CD4-positive, CD25-positive, alpha-beta regulatory T cell (primary cell): Measurements from ENCODE around the gene PLAAT3. TPM values are rescaled to one million over a fixed set of nuclear protein-coding genes. Genes with fewer than 3 reads are reported as not detected.
"Not testable (repeated sequence)": the region's sequence is repeated elsewhere in the genome, so short reads cannot be mapped to it uniquely, and the experiment has no call there.

ENCODE experiments used
- ATAC-seq, 2 donors: fragments of 150-1000 bp; cut with Tn5 transposase; one replicate each; pipeline ENCODE4 v1.10.0; 2021; ENCODE audit warnings: low read depth in 2 of 2, moderate number of reproducible peaks in 2 of 2, moderate library complexity in 1 of 2
- DNase-seq, 3 donors: peaks; one replicate each; pipeline versions ENCODE4 v3.0.0 to v3.0.0-alpha.2; 2012 to 2022; ENCODE audit warnings: mixed read lengths in 1 of 3
- H3K27ac ChIP-seq: one replicate; pipeline ENCODE4 v1.7.0; 2013; ENCODE audit warnings: mild to moderate bottlenecking, low read length; ENCODE audit not compliant: insufficient read depth, poor library complexity, severe bottlenecking
- H3K27me3 ChIP-seq: one replicate; pipeline ENCODE4 v1.7.0; 2013; ENCODE audit warnings: low read length; ENCODE audit not compliant: control insufficient read depth, insufficient read depth
- H3K36me3 ChIP-seq: one replicate; pipeline ENCODE4 v1.7.0; 2013; ENCODE audit warnings: mild to moderate bottlenecking, low read length, moderate library complexity; ENCODE audit not compliant: control insufficient read depth, insufficient read depth
- H3K4me1 ChIP-seq: 2 replicates; pipeline ENCODE4 v1.7.0; 2013; ENCODE audit warnings: mild to moderate bottlenecking, low read length; ENCODE audit not compliant: insufficient read depth, control insufficient read depth, poor library complexity, severe bottlenecking
- H3K4me3 ChIP-seq: one replicate; pipeline ENCODE4 v1.7.0; 2013; ENCODE audit warnings: low read depth, mild to moderate bottlenecking, low read length, moderate library complexity
- H3K9me3 ChIP-seq, 2 experiments: 1 replicate in 1 of 2; 2 replicates in 1 of 2; pipeline ENCODE4 v1.7.0; 2013; ENCODE audit warnings: low read length in 2 of 2, mild to moderate bottlenecking in 1 of 2, moderate library complexity in 1 of 2; ENCODE audit not compliant: control insufficient read depth in 2 of 2
- H3K27ac Mint-ChIP-seq, 3 donors: one replicate each; pipeline ENCODE4 v1.8.0; 2020 to 2022; ENCODE audit warnings: mild to moderate bottlenecking in 3 of 3, mixed read lengths in 3 of 3, moderate library complexity in 2 of 3
- H3K27me3 Mint-ChIP-seq: one replicate; pipeline ENCODE4 v1.8.0; 2022; ENCODE audit warnings: mild to moderate bottlenecking, mixed read lengths
- H3K36me3 Mint-ChIP-seq: one replicate; pipeline ENCODE4 v1.8.0; 2020; ENCODE audit warnings: mixed read lengths
- H3K4me1 Mint-ChIP-seq, 4 donors: one replicate each; pipeline ENCODE4 v1.8.0; 2020 to 2022; ENCODE audit warnings: mixed read lengths in 4 of 4, mild to moderate bottlenecking in 1 of 4
- H3K4me3 Mint-ChIP-seq, 4 donors: one replicate each; pipeline ENCODE4 v1.8.0; 2020 to 2022; ENCODE audit warnings: mild to moderate bottlenecking in 4 of 4, mixed read lengths in 4 of 4, moderate library complexity in 3 of 4
- H3K9me3 Mint-ChIP-seq, 7 donors: one replicate each; pipeline ENCODE4 v1.8.0; 2020 to 2022; ENCODE audit warnings: mixed read lengths in 7 of 7, mild to moderate bottlenecking in 3 of 7, moderate library complexity in 2 of 7
- polyA plus RNA-seq, 4 donors: library from polyadenylated mRNA; unstranded; fragments of 300-500 nt; fragmentation: Illumina TruSeq; gene quantifications; one replicate each; pipeline ENCODE4 v1.2.3, GENCODE V29; 2021
- total RNA-seq: library from RNA; stranded (reverse); gene quantifications from one replicate; pipeline ENCODE4 v1.2.3, GENCODE V29; 2022

The PLAAT3 gene
- total and polyA plus RNA-seq, 5 donors from 2014 or later, result 3.1 to 19.0 (median 5.8) TPM

GRCh38 chr11:63534076-63534475, 80.2 kb downstream of the PLAAT3 start:
- no peak for ATAC-seq

GRCh38 chr11:63532799-63533475, 81.3 kb downstream of the PLAAT3 start:
- H3K36me3 ChIP-seq, result no peaks in the 10 kb centered on the region
- DNase-seq (no peak), ATAC-seq (no peak)
- no peak overlapping the region for H3K27ac ChIP-seq
- H3K4me3 Mint-ChIP-seq, result peak overlapping the region in 2 of 4 donors; percentile 50 to 99
- peak overlapping the region; percentile 16 for H3K4me3 ChIP-seq
- peaks cover 40 to 89% (median 67%) of the 10 kb centered on the region in 4 donors for H3K4me1 Mint-ChIP-seq
- H3K27me3 Mint-ChIP-seq, result no peaks in the 10 kb centered on the region
- no peaks in the 10 kb centered on the region for H3K27me3 ChIP-seq
- no peaks in the 10 kb centered on the region for H3K9me3 ChIP-seq
- H3K27ac Mint-ChIP-seq, result peak overlapping the region; percentile 72 to 98 (median 76)
- peaks cover 0 to 1% (median 0%) of the 10 kb centered on the region in 7 donors for H3K9me3 Mint-ChIP-seq
- peaks cover 79% of the 10 kb centered on the region for H3K4me1 ChIP-seq
- H3K36me3 Mint-ChIP-seq, result no peaks in the 10 kb centered on the region

More at GRCh38 chr11:63534076-63534475, 80.2 kb downstream of the PLAAT3 start:
- Histone ChIP-seq H3K27ac (peak overlapping the region; percentile 81), H3K4me3 (no peak overlapping the region), H3K36me3 (no peaks in the 10 kb centered on the region), H3K9me3 (no peaks in the 10 kb centered on the region), H3K4me1 (peaks cover 90% of the 10 kb centered on the region), H3K27me3 (no peaks in the 10 kb centered on the region)
- H3K4me1 Mint-ChIP-seq, result peaks cover 40 to 92% (median 72%) of the 10 kb centered on the region in 4 donors
- H3K27ac Mint-ChIP-seq, result peak overlapping the region; percentile 72 to 98 (median 76)
- peak overlapping the region; percentile 41 to 99 (median 68) for H3K4me3 Mint-ChIP-seq
- H3K9me3 Mint-ChIP-seq, result peaks cover 0 to 1% (median 0%) of the 10 kb centered on the region in 7 donors
- H3K27me3 Mint-ChIP-seq, result no peaks in the 10 kb centered on the region
- peaks cover 3% of the 10 kb centered on the region for H3K36me3 Mint-ChIP-seq
- DNase-seq, result no peak

- Mint-ChIP-seq H3K27me3 (no peaks in the 10 kb centered on the region), H3K27ac (peak overlapping the region; percentile 39 to 98 (median 92)), H3K9me3 (peaks cover 0 to 1% (median 0%) of the 10 kb centered on the region in 7 donors), H3K4me3 (peak overlapping the region; percentile 59 to 83 (median 72)), H3K4me1 (peaks cover 40 to 87% (median 65%) of the 10 kb centered on the region in 4 donors), H3K36me3 (no peaks in the 10 kb centered on the region)
- no peak for ATAC-seq
- no peaks in the 10 kb centered on the region for H3K36me3 ChIP-seq
- H3K4me3 ChIP-seq, result peak overlapping the region; percentile 71
- DNase-seq, result no peak
- peak overlapping the region; percentile 68 for H3K27ac ChIP-seq
- H3K9me3 ChIP-seq, result no peaks in the 10 kb centered on the region
- H3K27me3 ChIP-seq, result no peaks in the 10 kb centered on the region
- peaks cover 71% of the 10 kb centered on the region for H3K4me1 ChIP-seq
Measured at GRCh38 chr11:63532117-63532516, 82.1 kb downstream of the PLAAT3 start.

GRCh38 chr11:63531074-63531792, 83.0 kb downstream of the PLAAT3 start:
- Histone ChIP-seq H3K27ac (peak overlapping the region; percentile 68), H3K4me1 (peaks cover 62% of the 10 kb centered on the region)

GRCh38 chr11:63530021-63530420, 84.2 kb downstream of the PLAAT3 start:
- peaks cover 32 to 66% (median 52%) of the 10 kb centered on the region in 4 donors for H3K4me1 Mint-ChIP-seq
- peak overlapping the region; percentile 68 to 93 (median 83) for H3K27ac Mint-ChIP-seq
- H3K36me3 ChIP-seq, result no peaks in the 10 kb centered on the region
- peak overlapping the region in 2 of 4 donors; percentile 35 to 85 for H3K4me3 Mint-ChIP-seq
- ATAC-seq (no peak), DNase-seq (no peak)
- H3K27me3 ChIP-seq, result no peaks in the 10 kb centered on the region
- no peaks in the 10 kb centered on the region for H3K9me3 ChIP-seq
- H3K9me3 Mint-ChIP-seq, result peaks cover 0 to 1% (median 0%) of the 10 kb centered on the region in 7 donors
- H3K27ac ChIP-seq, result peak overlapping the region; percentile 23
- no peaks in the 10 kb centered on the region for H3K36me3 Mint-ChIP-seq
- no peaks in the 10 kb centered on the region for H3K27me3 Mint-ChIP-seq
- H3K4me3 ChIP-seq, result peak overlapping the region; percentile 18
- H3K4me1 ChIP-seq, result peaks cover 50% of the 10 kb centered on the region

More at GRCh38 chr11:63531074-63531792, 83.0 kb downstream of the PLAAT3 start:
- not testable (repeated sequence) for H3K27me3 ChIP-seq, H3K36me3 ChIP-seq, H3K9me3 Mint-ChIP-seq, H3K27me3 Mint-ChIP-seq, H3K9me3 ChIP-seq, H3K36me3 Mint-ChIP-seq
- DNase-seq, result peak; percentile 55 to 90 (median 84)
- H3K4me3 ChIP-seq, result peak overlapping the region; percentile 71
- peaks cover 35 to 78% (median 59%) of the 10 kb centered on the region in 4 donors for H3K4me1 Mint-ChIP-seq
- H3K4me3 Mint-ChIP-seq, result peak overlapping the region; percentile 59 to 83 (median 80)
- ATAC-seq, result peak; percentile 99 to 100
- H3K27ac Mint-ChIP-seq, result peak overlapping the region; percentile 92 to 98 (median 95)

GRCh38 chr11:63529373-63529772, 84.9 kb downstream of the PLAAT3 start:
- Histone ChIP-seq H3K4me1 (peaks cover 43% of the 10 kb centered on the region), H3K4me3 (peak overlapping the region; percentile 18)
- peak overlapping the region; percentile 68 to 90 (median 83) for H3K27ac Mint-ChIP-seq
- H3K27ac ChIP-seq, H3K36me3 Mint-ChIP-seq, H3K36me3 ChIP-seq, H3K9me3 ChIP-seq, DNase-seq, H3K9me3 Mint-ChIP-seq, H3K27me3 ChIP-seq, ATAC-seq, H3K27me3 Mint-ChIP-seq: not testable (repeated sequence)
- H3K4me3 Mint-ChIP-seq, result peak overlapping the region in 2 of 4 donors; percentile 35 to 85
- peaks cover 30 to 61% (median 48%) of the 10 kb centered on the region in 4 donors for H3K4me1 Mint-ChIP-seq

GRCh38 chr11:63528729-63529278, 85.4 kb downstream of the PLAAT3 start:
- not testable (repeated sequence) for H3K27ac ChIP-seq, H3K9me3 ChIP-seq, H3K36me3 ChIP-seq, H3K9me3 Mint-ChIP-seq, H3K4me3 ChIP-seq, H3K27me3 Mint-ChIP-seq, H3K36me3 Mint-ChIP-seq, ATAC-seq, H3K27me3 ChIP-seq, DNase-seq
- H3K4me3 Mint-ChIP-seq, result peak overlapping the region in 1 of 4 donors; percentile 39
- H3K27ac Mint-ChIP-seq, result peak overlapping the region; percentile 68 to 90 (median 83)
- H3K4me1 ChIP-seq, result peaks cover 38% of the 10 kb centered on the region
- H3K4me1 Mint-ChIP-seq, result peaks cover 27 to 55% (median 42%) of the 10 kb centered on the region in 4 donors
